ENCODE data around the gene SLC11A1.

GRCh38 chr2:218444692-218445357, 62.8 kb downstream of the SLC11A1 start:
- TF ChIP-seq CTCF (tag by site-specific recombination; IDR thresholded peaks at IDR 0.05) (no peak), SCRT1 (tag by site-specific recombination; IDR thresholded peaks at IDR 0.05; ENCODE audit: borderline replicate concordance) (no peak), SCRT2 (tag by site-specific recombination; IDR thresholded peaks at IDR 0.05) (no peak), ZNF341 (tag by site-specific recombination; IDR thresholded peaks at IDR 0.05; ENCODE audit: low read depth) (no peak), ZNF132 (tag by site-specific recombination; IDR thresholded peaks at IDR 0.05; ENCODE audit: borderline replicate concordance) (no peak), ZNF670 (tag by site-specific recombination; IDR thresholded peaks at IDR 0.05; ENCODE audit: low read depth) (no peak), YY1 (tag by site-specific recombination; IDR thresholded peaks at IDR 0.05) (no peak), BCL11A (tag by site-specific recombination; IDR thresholded peaks at IDR 0.05; ENCODE audit: low read depth) (no peak), ZBTB7A (tag by site-specific recombination; IDR thresholded peaks at IDR 0.05; ENCODE audit: low read depth) (no peak), OVOL3 (tag by site-specific recombination; IDR thresholded peaks at IDR 0.05) (no peak), ZNF140 (tag by site-specific recombination; IDR thresholded peaks at IDR 0.05) (no peak), ZNF660 (tag by site-specific recombination; IDR thresholded peaks at IDR 0.05) (no peak), ZSCAN16 (tag by site-specific recombination; IDR thresholded peaks at IDR 0.05) (no peak)
